Mesenchymal stem cell (in vitro differentiated cells and primary cell): ENCODE measurements around the gene ANKLE1.

ENCODE experiments used
- DNase-seq: peaks from one replicate; pipeline ENCODE4 v3.0.0-alpha.2; 2013
- H2AFZ ChIP-seq: one replicate; pipeline ENCODE4 v1.6.1; 2013; ENCODE audit warnings: low read depth, mild to moderate bottlenecking, control low read depth, inconsistent platforms, low read length, moderate library complexity
- H2AK5ac ChIP-seq: 2 replicates; pipeline ENCODE4 v1.6.1; 2013; ENCODE audit warnings: low read length, moderate library complexity, mild to moderate bottlenecking, inconsistent platforms; ENCODE audit not compliant: severe bottlenecking
- H2BK120ac ChIP-seq: one replicate; pipeline ENCODE4 v1.6.1; 2013; ENCODE audit warnings: low read depth, mild to moderate bottlenecking, inconsistent platforms, low read length, moderate library complexity
- H2BK12ac ChIP-seq, 2 experiments: one replicate each; pipeline ENCODE4 v1.6.1; 2013; ENCODE audit warnings: inconsistent platforms in 2 of 2, low read length in 2 of 2, mild to moderate bottlenecking in 2 of 2, moderate library complexity in 2 of 2, control low read depth in 1 of 2
- H2BK15ac ChIP-seq: one replicate; pipeline ENCODE4 v1.6.1; 2013; ENCODE audit warnings: mild to moderate bottlenecking, low read depth, inconsistent platforms; ENCODE audit not compliant: poor library complexity, severe bottlenecking
- H2BK5ac ChIP-seq: 2 replicates; pipeline ENCODE4 v1.6.1; 2013; ENCODE audit warnings: low read depth, mild to moderate bottlenecking, low read length, control low read depth, inconsistent platforms; ENCODE audit not compliant: poor library complexity, severe bottlenecking
- H3K14ac ChIP-seq, 2 experiments: one replicate each; pipeline ENCODE4 v1.6.1; 2013; ENCODE audit warnings: inconsistent platforms in 2 of 2, low read length in 2 of 2, control low read depth in 1 of 2, mild to moderate bottlenecking in 1 of 2, moderate library complexity in 1 of 2
- H3K18ac ChIP-seq, 2 experiments: one replicate each; pipeline ENCODE4 v1.6.1; 2013; ENCODE audit warnings: inconsistent platforms in 2 of 2, low read length in 2 of 2, control low read depth in 1 of 2, low read depth in 1 of 2, mild to moderate bottlenecking in 1 of 2
- H3K23ac ChIP-seq, 2 experiments: one replicate each; pipeline ENCODE4 v1.6.1; 2013; ENCODE audit warnings: inconsistent platforms in 2 of 2, low read length in 2 of 2, mild to moderate bottlenecking in 2 of 2, moderate library complexity in 2 of 2, control low read depth in 1 of 2
- H3K27ac ChIP-seq: 2 replicates; pipeline ENCODE4 v1.5.1; 2013; ENCODE audit warnings: mild to moderate bottlenecking, moderate library complexity, low read length, control low read depth, inconsistent platforms; ENCODE audit not compliant: poor library complexity, severe bottlenecking
- H3K27me3 ChIP-seq, 2 experiments: 2 replicates each; pipeline versions ENCODE4 v1.6.1 to v1.7.0; 2013; ENCODE audit warnings: low read length in 2 of 2, mild to moderate bottlenecking in 2 of 2, moderate library complexity in 2 of 2, control low read depth in 1 of 2, inconsistent platforms in 1 of 2; ENCODE audit not compliant: control insufficient read depth in 1 of 2, insufficient read depth in 1 of 2
- H3K36me3 ChIP-seq, 2 experiments: 2 replicates each; pipeline versions ENCODE4 v1.6.1 to v1.7.0; 2013; ENCODE audit warnings: low read length in 2 of 2, control low read depth in 1 of 2, inconsistent platforms in 1 of 2, low read depth in 1 of 2, mild to moderate bottlenecking in 1 of 2; ENCODE audit not compliant: insufficient read depth in 2 of 2, control insufficient read depth in 1 of 2
- H3K4ac ChIP-seq, 2 experiments: one replicate each; pipeline ENCODE4 v1.6.1; 2013; ENCODE audit warnings: inconsistent platforms in 2 of 2, low read length in 2 of 2, mild to moderate bottlenecking in 2 of 2, moderate library complexity in 2 of 2, control low read depth in 1 of 2, low read depth in 1 of 2
- H3K4me1 ChIP-seq: 2 replicates; pipeline ENCODE4 v1.6.1; 2013; ENCODE audit warnings: low read depth, low read length, control low read depth; ENCODE audit not compliant: control insufficient read depth, insufficient read depth
- H3K4me2 ChIP-seq: 2 replicates; pipeline ENCODE4 v1.6.1; 2013; ENCODE audit warnings: low read length, mild to moderate bottlenecking, inconsistent platforms; ENCODE audit not compliant: poor library complexity, severe bottlenecking
- H3K4me3 ChIP-seq, 2 experiments: 2 replicates each; pipeline versions ENCODE4 v1.5.1 to v1.7.0; 2013; ENCODE audit warnings: low read length in 2 of 2, mild to moderate bottlenecking in 2 of 2, control low read depth in 1 of 2, low read depth in 1 of 2; ENCODE audit not compliant: insufficient read depth in 1 of 2
- H3K79me1 ChIP-seq: replicated peaks from 2 replicates; pipeline ENCODE4 v1.6.1; 2013; ENCODE audit warnings: mild to moderate bottlenecking, control low read depth, low read length, inconsistent platforms; ENCODE audit not compliant: poor library complexity, severe bottlenecking
- H3K9ac ChIP-seq: 2 replicates; pipeline ENCODE4 v1.7.0; 2013; ENCODE audit warnings: mild to moderate bottlenecking, low read length, moderate library complexity
- H3K9me3 ChIP-seq: 2 replicates; pipeline ENCODE4 v1.7.0; 2013; ENCODE audit warnings: mild to moderate bottlenecking, low read length; ENCODE audit not compliant: control insufficient read depth
- H4K8ac ChIP-seq: one replicate; pipeline ENCODE4 v1.6.1; 2013; ENCODE audit warnings: inconsistent platforms, mild to moderate bottlenecking, low read length, moderate library complexity
- H4K91ac ChIP-seq: one replicate; pipeline ENCODE4 v1.6.1; 2013; ENCODE audit warnings: mild to moderate bottlenecking, low read length, inconsistent platforms
- WGBS: methylation state at CpG from one replicate; pipeline ENCODE4 v1.1.7; 2013; ENCODE audit warnings: mixed read lengths; 5-methylcytosine and 5-hydroxymethylcytosine counted together

Gene ANKLE1

DNA sequence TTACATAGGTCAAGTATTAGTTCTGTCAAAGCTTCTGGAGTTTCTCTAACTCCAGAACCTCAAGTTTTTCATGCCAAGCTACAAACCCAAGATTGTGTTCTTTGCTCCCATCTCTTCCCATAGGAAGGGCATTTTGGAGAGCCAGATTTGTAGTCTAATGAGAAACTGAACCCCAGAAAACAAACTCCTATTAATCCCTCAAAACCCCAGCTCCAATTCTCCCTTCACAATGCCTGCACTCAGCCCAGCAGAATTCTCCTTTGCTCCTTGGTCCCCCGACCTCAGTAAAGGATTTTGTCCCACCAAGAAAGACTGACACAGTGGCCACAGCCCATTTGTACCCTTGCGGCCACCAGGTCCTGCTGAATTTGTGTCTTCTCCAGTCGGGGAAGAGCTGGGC lies 25.6 kb upstream of the ANKLE1 start:
- Histone ChIP-seq H3K23ac (no peak overlapping the region), H2BK120ac (no peak overlapping the region), H4K8ac (no peak overlapping the region), H2BK15ac (no peak overlapping the region), H2BK12ac (no peak overlapping the region), H2AFZ (no peak overlapping the region), H2AK5ac (no peak overlapping the region), H3K27me3 (peaks cover 0 to 13% of the 10 kb centered on the region in 2 experiments), H3K27ac (no peak overlapping the region), H2BK5ac (no peak overlapping the region), H3K4ac (no peak overlapping the region), H3K36me3 (no peaks in the 10 kb centered on the region), H4K91ac (no peak overlapping the region), H3K4me3 (no peak overlapping the region), H3K14ac (no peak overlapping the region), H3K18ac (no peak overlapping the region), H3K79me1 (no peaks in the 10 kb centered on the region), H3K4me2 (no peak overlapping the region), H3K9me3 (peaks cover 10% of the 10 kb centered on the region), H3K9ac (no peak overlapping the region), H3K4me1 (peaks cover 5% of the 10 kb centered on the region)
- 90% methylated on average over 3 of the region's 3 CpGs for WGBS
- DNase-seq, result no peak

DNA sequence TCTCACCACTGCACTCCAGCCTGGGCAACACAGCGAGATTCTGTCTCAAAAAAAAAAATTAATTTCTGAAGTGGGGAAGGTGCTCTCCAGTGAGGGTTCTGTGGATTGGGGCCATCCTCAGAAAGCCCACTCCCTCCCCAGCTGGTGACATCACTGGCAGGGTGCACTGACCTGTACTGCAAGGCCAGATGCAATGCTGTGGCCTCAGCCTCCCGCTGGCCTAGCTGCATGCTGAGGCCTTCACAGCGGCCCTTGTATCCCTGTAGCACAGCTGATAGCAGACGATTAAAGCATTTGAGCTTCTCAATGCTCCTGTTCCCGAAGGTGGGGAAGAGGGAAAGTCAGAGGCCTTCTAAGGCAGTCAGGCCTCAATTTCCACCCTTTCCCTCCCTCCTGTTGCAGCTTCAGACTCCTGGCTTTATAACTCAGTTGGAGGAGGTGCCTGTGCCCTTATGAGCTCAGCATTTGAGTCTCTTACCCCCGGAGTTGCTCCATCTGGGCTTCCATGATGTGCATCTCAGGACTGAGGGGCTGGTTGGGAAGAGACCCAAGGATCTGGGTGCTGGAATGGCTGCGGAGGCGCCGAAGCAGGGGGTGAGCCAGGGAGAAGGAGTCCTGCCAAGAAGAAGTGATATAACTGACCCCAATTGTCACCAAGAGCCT lies 22.5 kb upstream of the ANKLE1 start:
- Histone ChIP-seq H3K18ac (no peak overlapping the region), H3K4me2 (no peak overlapping the region), H3K4me1 (peaks cover 5% of the 10 kb centered on the region), H3K4ac (no peak overlapping the region), H3K9ac (no peak overlapping the region), H2AK5ac (no peak overlapping the region), H4K8ac (peak overlapping the region; percentile 19), H2BK12ac (no peak overlapping the region), H3K4me3 (no peak overlapping the region), H4K91ac (no peak overlapping the region), H3K27me3 (peaks cover 0 to 13% of the 10 kb centered on the region in 2 experiments), H3K79me1 (no peaks in the 10 kb centered on the region), H3K9me3 (peaks cover 10% of the 10 kb centered on the region), H2BK5ac (no peak overlapping the region), H3K14ac (no peak overlapping the region), H2AFZ (no peak overlapping the region), H2BK15ac (no peak overlapping the region), H3K23ac (no peak overlapping the region), H2BK120ac (no peak overlapping the region), H3K36me3 (no peaks in the 10 kb centered on the region), H3K27ac (no peak overlapping the region)
- 92% methylated on average over 9 of the region's 9 CpGs for WGBS
- DNase-seq, result peak; percentile 43

DNA sequence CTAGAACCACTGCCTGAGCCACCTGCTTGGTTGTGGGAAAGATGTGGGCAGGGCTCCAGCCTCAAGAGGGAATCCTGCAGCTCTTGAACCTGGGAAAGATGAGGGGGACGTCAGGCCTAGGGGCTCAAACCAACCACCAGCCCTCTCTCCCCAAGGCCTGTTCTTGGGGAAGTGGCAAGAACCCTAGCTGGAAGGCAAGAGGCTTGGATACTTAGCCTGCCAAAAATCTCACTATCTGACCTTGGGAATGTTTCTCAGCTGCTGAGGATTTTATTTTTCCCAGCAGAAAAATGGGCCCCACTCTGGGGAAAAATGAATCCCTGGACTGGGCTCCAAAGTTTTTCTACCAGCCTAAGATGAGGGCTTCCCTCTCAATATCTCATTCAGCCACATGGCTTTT lies 21.8 kb upstream of the ANKLE1 start:
- Histone ChIP-seq H4K8ac (no peak overlapping the region), H3K4me2 (no peak overlapping the region), H2BK12ac (no peak overlapping the region), H3K4me3 (no peak overlapping the region), H3K9me3 (peaks cover 10% of the 10 kb centered on the region), H3K36me3 (no peaks in the 10 kb centered on the region), H3K9ac (no peak overlapping the region), H3K27ac (no peak overlapping the region), H2BK120ac (no peak overlapping the region), H3K79me1 (no peaks in the 10 kb centered on the region), H3K14ac (no peak overlapping the region), H3K27me3 (peaks cover 0 to 10% of the 10 kb centered on the region in 2 experiments), H3K18ac (no peak overlapping the region), H4K91ac (no peak overlapping the region), H2AK5ac (no peak overlapping the region), H2BK5ac (no peak overlapping the region), H3K4me1 (peaks cover 4% of the 10 kb centered on the region), H3K4ac (no peak overlapping the region), H2BK15ac (no peak overlapping the region), H2AFZ (no peak overlapping the region), H3K23ac (no peak overlapping the region)
- WGBS, result 83% methylated on average over 1 of the region's 1 CpG
- no peak for DNase-seq

- Histone ChIP-seq H2BK15ac (no peak overlapping the region), H3K9me3 (peaks cover 10% of the 10 kb centered on the region)
- peak; percentile 71 for DNase-seq
These were observed 20.8 kb upstream of the ANKLE1 start for GRCh38 chr19:17260842-17261325.

More at GRCh38 chr19:17260842-17261325, 20.8 kb upstream of the ANKLE1 start:
- Histone ChIP-seq H3K9ac (no peak overlapping the region), H2AK5ac (no peak overlapping the region), H2AFZ (no peak overlapping the region), H2BK12ac (no peak overlapping the region), H4K8ac (no peak overlapping the region), H3K4me1 (no peaks in the 10 kb centered on the region), H4K91ac (no peak overlapping the region), H3K4me2 (no peak overlapping the region), H3K23ac (no peak overlapping the region), H3K27me3 (peaks cover 0 to 10% of the 10 kb centered on the region in 2 experiments), H3K79me1 (no peaks in the 10 kb centered on the region), H2BK5ac (no peak overlapping the region), H3K14ac (no peak overlapping the region), H3K18ac (no peak overlapping the region), H3K36me3 (no peaks in the 10 kb centered on the region), H3K4me3 (no peak overlapping the region), H3K4ac (no peak overlapping the region), H3K27ac (no peak overlapping the region), H2BK120ac (no peak overlapping the region)
- 27% methylated on average over 14 of the region's 15 CpGs for whole genome bisulfite sequencing
